Heart left ventricle (tissue), 16 donors: ENCODE results near the gene RPTN. TPM values are rescaled to one million over a fixed set of nuclear protein-coding genes. Genes with fewer than 3 reads are reported as not detected.
A peak's percentile ranks its signal among the peaks of the same experiment; 100 is the strongest.

ENCODE experiments used
- ATAC-seq, 4 donors: fragments of 200-7000 bp; cut with Tn5 transposase; one replicate each; pipeline ENCODE4 v1.9.1; 2020 to 2022; ENCODE audit warnings: moderate library complexity in 4 of 4, mild to moderate bottlenecking in 3 of 4, moderate number of reproducible peaks in 1 of 4
- DNase-seq, 5 donors: peaks; one replicate each; pipeline ENCODE4 v3.0.0-alpha.2; 2020
- H3K27ac ChIP-seq, 12 donors: fragments of 200-600 bp; sonication (generic) in 4 of 12; one replicate each; pipeline versions ENCODE4 v1.5.0 to v1.8.0; 2016 to 2022; ENCODE audit warnings: mild to moderate bottlenecking in 2 of 12
- H3K27me3 ChIP-seq, 9 donors: fragments of 200-600 bp; sonication (generic) in 2 of 9; one replicate each; pipeline versions ENCODE4 v1.5.1 to v1.8.0; 2016 to 2022; ENCODE audit warnings: mild to moderate bottlenecking in 3 of 9
- H3K36me3 ChIP-seq, 9 donors: fragments of 200-600 bp; sonication (generic) in 2 of 9; one replicate each; pipeline versions ENCODE4 v1.5.0 to v1.8.0; 2018 to 2022; ENCODE audit warnings: mild to moderate bottlenecking in 2 of 9
- H3K4me1 ChIP-seq, 12 donors: fragments of 200-600 bp; sonication (generic) in 4 of 12; one replicate each; pipeline versions ENCODE4 v1.5.0 to v1.8.0; 2016 to 2022; ENCODE audit warnings: mild to moderate bottlenecking in 3 of 12
- H3K4me3 ChIP-seq, 12 donors: fragments of 200-600 bp; sonication (generic) in 4 of 12; one replicate each; pipeline versions ENCODE4 v1.5.0 to v1.8.0; 2017 to 2022; ENCODE audit warnings: mild to moderate bottlenecking in 9 of 12, moderate library complexity in 4 of 12
- H3K9me3 ChIP-seq, 12 donors: fragments of 200-600 bp; sonication (generic) in 4 of 12; one replicate each; pipeline versions ENCODE4 v1.5.0 to v1.8.0; 2016 to 2022; ENCODE audit warnings: mild to moderate bottlenecking in 1 of 12
- POLR2A ChIP-seq, 2 donors: fragments of 450-650 bp; IDR thresholded peaks; one replicate each; pipeline ENCODE4 v1.6.1; 2017; ENCODE audit warnings: antibody characterized with exemption in 2 of 2, mild to moderate bottlenecking in 2 of 2, moderate library complexity in 2 of 2
- WGBS, 4 donors: extraction: QIAGEN DNeasy Blood & Tissue Kit in 2 of 4; methylation state at CpG; one replicate each; pipeline versions ENCODE4 v1.1.5 to v1.1.7; 2013 to 2018; 5-methylcytosine and 5-hydroxymethylcytosine counted together
- intact Hi-C, 10 donors: fragments of 100-400 bp; cut with DNase I; formaldehyde crosslinking; loops; one replicate each; pipeline versions ENCODE4 v1.11.1 to v1.14.2; 2022
- polyA plus RNA-seq, 2 donors: library from polyadenylated mRNA; stranded (reverse); fragments of 200-250 nt; gene quantifications; one replicate each; pipeline ENCODE4 v1.2.3, GENCODE V29; 2013
- total RNA-seq, 9 donors: library from RNA; depleted of rRNA in 2 of 9; stranded (reverse); fragments of >200 nt in 2 of 9; fragmentation: NEBNext Ultra II Directional in 3 of 9; extraction: Animal tissue kit (Norgen Biotek cat#: 25700) in 3 of 9; gene quantifications; one replicate each; pipeline versions ENCODE4 v1.1.0 to v1.2.4, GENCODE V29; 2016 to 2023
- TF ChIP-seq, protein P1 (sequence below), 12 donors: fragments of 200-600 bp; sonication (generic) in 4 of 12; IDR thresholded peaks; one replicate each; pipeline versions ENCODE4 v1.5.0 to v1.8.0; 2018 to 2022; ENCODE audit warnings: antibody characterized with exemption in 12 of 12, mild to moderate bottlenecking in 5 of 12
- donor health status: ischemic (EF 13 %, LVEDD 7.1; RV severe dilation, severe dysfunction).
- donor health status: healthy with polysubstance abuse.
- donor health status: DM: no; HTN: yes; CAD: no.
- donor health status: DM: no; HTN: no; CAD: no.
- donor health status: ischemic (EF 25% LVEDD 6.9; RV normal size, moderate dysfunction).
- donor health status: ischemic (EF 25% LVEDD 5.7; RV mildly dilated, moderate dysfunction).
- donor health status: healthy.
- donor health status: DM: yes; HTN: yes; CAD: no.
- donor health status: ischemic (EF 35%, LVEDD 5.7; RV mildly dilated, moderate dysfunction).
- donor health status: nonischemic (EF 11% LVEDD 7.7; RV severe dilation, severe dysfunction).
- donor health status: DM: yes; HTN: yes; CAD: no.
- donor health status: PGD.
- donor health status: ischemic (EF 29% LVEDD 5.4; RV normal size, mild dysfunction).
- donor health status: nonischemic (EF 23%, LVEDD 6.1; RV moderate dilation, normal function).

The RPTN gene
- total and polyA plus RNA-seq, 11 donors = not detected

DNA sequence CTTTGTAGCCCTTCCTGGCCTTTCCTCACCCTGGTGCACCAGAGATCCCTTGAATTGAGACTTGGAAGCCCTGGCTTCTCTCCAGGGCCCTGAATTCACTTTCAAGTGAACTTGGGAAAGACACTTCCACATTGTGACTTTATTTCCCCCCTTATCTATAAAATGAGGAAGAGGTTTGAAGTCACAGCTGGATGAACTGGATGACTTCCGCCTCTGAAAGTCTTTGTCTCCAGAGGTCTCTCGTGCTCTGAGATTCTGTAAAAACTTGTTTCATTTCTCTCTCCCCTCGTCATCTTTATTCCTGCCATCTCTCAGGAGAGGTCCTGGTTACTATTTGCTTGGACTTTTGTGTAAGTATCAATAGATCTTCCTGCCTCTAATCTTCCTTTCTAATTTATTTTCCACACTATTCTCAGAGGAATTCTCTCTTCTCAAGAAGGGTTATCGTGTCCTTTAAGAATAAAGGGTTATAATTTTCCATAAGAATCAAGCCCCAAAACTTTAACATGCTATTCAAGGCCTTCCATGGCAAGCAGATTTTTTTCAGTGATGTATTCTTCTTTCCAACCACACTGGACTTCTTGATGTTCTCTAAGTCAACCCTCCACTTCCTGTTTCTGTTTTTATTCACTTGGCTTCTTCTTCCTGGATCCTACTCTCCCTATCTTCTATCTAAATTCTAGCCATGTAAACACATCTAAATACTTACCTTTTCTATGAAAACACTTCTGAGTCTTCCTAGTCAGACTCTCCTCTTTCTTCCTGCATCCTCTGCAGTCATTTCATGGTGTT lies 6.5 kb upstream of the RPTN start:
- Histone ChIP-seq H3K9me3 (no peaks in the 10 kb centered on the region), H3K27ac (peak overlapping the region in 2 of 12 donors; percentile 4 to 71), H3K36me3 (no peaks in the 10 kb centered on the region), H3K4me3 (no peak overlapping the region), H3K4me1 (peaks cover 0 to 91% (median 7%) of the 10 kb centered on the region in 12 donors), H3K27me3 (no peaks in the 10 kb centered on the region)
- intact Hi-C loops = no loop called here
- 68 to 74% (median 72%) methylated on average over 4 of the region's 4 CpGs for WGBS, 4 donors
- TF ChIP-seq, protein P1, sequence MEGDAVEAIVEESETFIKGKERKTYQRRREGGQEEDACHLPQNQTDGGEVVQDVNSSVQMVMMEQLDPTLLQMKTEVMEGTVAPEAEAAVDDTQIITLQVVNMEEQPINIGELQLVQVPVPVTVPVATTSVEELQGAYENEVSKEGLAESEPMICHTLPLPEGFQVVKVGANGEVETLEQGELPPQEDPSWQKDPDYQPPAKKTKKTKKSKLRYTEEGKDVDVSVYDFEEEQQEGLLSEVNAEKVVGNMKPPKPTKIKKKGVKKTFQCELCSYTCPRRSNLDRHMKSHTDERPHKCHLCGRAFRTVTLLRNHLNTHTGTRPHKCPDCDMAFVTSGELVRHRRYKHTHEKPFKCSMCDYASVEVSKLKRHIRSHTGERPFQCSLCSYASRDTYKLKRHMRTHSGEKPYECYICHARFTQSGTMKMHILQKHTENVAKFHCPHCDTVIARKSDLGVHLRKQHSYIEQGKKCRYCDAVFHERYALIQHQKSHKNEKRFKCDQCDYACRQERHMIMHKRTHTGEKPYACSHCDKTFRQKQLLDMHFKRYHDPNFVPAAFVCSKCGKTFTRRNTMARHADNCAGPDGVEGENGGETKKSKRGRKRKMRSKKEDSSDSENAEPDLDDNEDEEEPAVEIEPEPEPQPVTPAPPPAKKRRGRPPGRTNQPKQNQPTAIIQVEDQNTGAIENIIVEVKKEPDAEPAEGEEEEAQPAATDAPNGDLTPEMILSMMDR (IDR thresholded peaks at IDR 0.05) = no peak
- no peak for TF ChIP-seq POLR2A (IDR thresholded peaks at IDR 0.05)
- DNase-seq = no peak
- no peak for ATAC-seq

- peaks cover 0 to 89% (median 7%) of the 10 kb centered on the region in 12 donors for H3K4me1 ChIP-seq
- ATAC-seq = no peak
- TF ChIP-seq, protein P1 (IDR thresholded peaks at IDR 0.05) = no peak
- TF ChIP-seq POLR2A (IDR thresholded peaks at IDR 0.05) = no peak
- no peaks in the 10 kb centered on the region for H3K27me3 ChIP-seq
- no peak for DNase-seq
- H3K27ac ChIP-seq = peak overlapping the region in 1 of 12 donors; percentile 71
- no peaks in the 10 kb centered on the region for H3K36me3 ChIP-seq
- no peaks in the 10 kb centered on the region for H3K9me3 ChIP-seq
- no peak overlapping the region for H3K4me3 ChIP-seq
- intact Hi-C loops = no loop called here
- 70 to 75% (median 73%) methylated on average over 2 of the region's 2 CpGs for WGBS, 4 donors
Measured at GRCh38 chr1:152164517-152165136, 5.6 kb upstream of the RPTN start.

DNA sequence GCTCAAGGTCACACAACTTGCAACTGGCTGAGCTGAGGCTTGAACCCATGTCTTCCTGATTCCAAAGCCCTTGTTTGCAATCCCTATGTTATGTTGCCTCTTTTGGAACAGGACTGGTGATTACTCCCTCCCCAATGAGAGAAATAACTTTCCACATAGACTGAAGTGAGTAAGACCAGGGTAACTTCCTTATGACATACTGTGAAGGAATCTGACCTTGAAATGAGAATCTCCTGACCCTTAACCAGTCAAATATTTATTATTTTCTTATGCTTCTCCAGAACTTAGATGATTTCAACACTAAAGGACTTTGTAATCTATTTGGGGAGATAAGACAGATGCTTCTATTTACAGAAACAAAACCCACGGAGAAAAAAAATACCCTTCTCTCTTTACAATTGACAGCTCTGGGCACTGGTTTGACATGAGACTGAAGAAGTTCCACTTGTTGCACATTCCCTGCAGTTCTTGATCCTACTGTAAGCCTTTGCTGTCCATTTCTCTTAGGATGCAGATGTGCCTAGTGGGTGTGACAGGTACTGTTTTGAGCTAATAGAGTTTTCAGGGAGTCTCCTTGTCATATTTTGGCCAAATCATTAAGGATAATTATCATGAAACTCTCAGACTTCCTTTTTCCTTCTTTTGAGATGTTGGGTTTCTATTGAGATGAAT lies 3.9 kb upstream of the RPTN start:
- peaks cover 0 to 76% (median 1%) of the 10 kb centered on the region in 12 donors for H3K4me1 ChIP-seq
- WGBS, 4 donors = 10 to 30% (median 20%) methylated on average over 1 of the region's 1 CpG
- intact Hi-C loops = no loop called here
- H3K4me3 ChIP-seq = no peak overlapping the region
- no peaks in the 10 kb centered on the region for H3K36me3 ChIP-seq
- no peaks in the 10 kb centered on the region for H3K9me3 ChIP-seq
- no peak for DNase-seq
- peak overlapping the region in 2 of 12 donors; percentile 9 to 15 for H3K27ac ChIP-seq
- TF ChIP-seq POLR2A (IDR thresholded peaks at IDR 0.05) = no peak
- TF ChIP-seq, protein P1 (IDR thresholded peaks at IDR 0.05) = no peak
- ATAC-seq = peak in 1 of 4 donors; percentile 36
- no peaks in the 10 kb centered on the region for H3K27me3 ChIP-seq

DNA sequence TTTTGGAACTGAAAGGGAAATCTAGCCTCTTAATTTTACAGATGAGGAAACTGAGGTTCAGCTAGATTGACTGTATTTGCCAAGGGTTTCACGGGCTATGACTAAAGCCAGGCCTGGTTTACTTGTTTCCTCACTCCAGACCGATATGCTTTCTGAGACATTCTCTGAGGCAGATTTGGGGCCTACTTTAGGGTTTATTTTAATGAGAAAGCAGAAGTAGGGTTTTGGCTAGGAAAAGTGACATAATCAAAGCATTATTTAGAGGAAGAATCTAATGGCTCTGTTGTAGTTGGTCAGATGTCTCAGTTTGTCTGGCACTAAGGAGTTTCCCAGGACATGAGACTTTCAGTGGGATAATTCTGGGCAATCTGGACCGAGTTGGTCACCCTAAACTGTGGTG lies 1.5 kb upstream of the RPTN start:
- DNase-seq (no peak), ATAC-seq (peak in 1 of 4 donors; percentile 45)
- Histone ChIP-seq H3K27ac (peak overlapping the region in 1 of 12 donors; percentile 78), H3K36me3 (no peaks in the 10 kb centered on the region), H3K4me1 (peaks cover 0 to 55% (median 0%) of the 10 kb centered on the region in 12 donors), H3K4me3 (no peak overlapping the region), H3K27me3 (no peaks in the 10 kb centered on the region), H3K9me3 (no peaks in the 10 kb centered on the region)
- intact Hi-C loops = no loop called here
- TF ChIP-seq POLR2A (IDR thresholded peaks at IDR 0.05) = no peak
- TF ChIP-seq, protein P1 (IDR thresholded peaks at IDR 0.05) = no peak
- WGBS, 4 donors = 67 to 74% (median 70%) methylated on average over 3 of the region's 3 CpGs
